ENCODE results near the gene TMEM132E.
"Not testable (repeated sequence)": the region's sequence is repeated elsewhere in the genome, so short reads cannot be mapped to it uniquely, and the experiment has no call there.

Gene TMEM132E

DNA sequence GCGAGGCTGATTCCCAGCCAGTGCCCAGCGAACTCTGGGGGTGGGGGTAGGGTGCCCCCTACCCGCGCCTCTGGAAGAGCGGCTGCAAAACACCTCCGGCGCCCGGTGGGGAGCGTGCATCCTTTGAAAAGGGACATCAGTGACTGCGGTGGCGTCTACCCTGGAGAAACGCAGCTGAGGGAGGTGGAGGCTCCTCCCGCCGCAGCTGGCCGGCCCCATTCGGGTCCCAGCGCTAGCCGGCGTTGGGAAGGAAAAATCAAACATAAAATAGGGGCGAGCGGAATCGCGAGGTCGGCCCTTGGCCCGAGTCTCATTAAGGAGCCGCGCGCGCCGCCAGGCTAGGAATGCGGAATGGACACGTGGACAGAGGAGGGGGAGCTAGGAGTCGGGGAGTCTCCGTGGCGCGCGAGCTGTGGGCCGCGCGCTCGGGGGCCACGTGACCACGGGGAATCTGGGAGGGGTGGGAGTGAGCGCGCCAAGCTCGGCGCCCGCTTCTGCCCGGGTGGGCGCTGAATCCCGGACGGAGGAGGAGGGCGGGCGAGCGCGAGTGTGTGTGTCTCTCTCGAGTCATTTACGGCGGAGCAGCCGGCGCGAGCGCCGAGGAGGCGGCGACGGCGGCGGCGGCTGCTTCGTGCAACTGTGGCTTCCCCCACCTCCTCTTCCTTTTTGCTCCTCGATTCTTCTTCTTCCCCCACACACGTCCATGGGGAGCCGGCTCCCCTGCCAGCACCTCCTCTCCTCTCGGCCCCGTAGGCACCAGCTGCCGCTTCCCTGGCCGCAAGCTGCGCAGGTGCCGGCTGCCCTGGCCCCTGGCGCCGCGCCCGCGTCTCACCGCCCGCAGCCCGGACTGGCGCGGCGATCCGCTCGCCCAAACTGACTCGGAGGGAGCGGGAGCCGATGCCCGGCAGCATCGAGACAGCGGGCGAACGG lies at the start of gene TMEM132E:
Gene TMEM132E, plus strand, starts transcription at position 566 of the 930 bp plus-strand sequence. CDS start 1,495 bp downstream, outside the sequence.
- DNase-seq: peak in 1 of 2 experiments; percentile 63

DNA sequence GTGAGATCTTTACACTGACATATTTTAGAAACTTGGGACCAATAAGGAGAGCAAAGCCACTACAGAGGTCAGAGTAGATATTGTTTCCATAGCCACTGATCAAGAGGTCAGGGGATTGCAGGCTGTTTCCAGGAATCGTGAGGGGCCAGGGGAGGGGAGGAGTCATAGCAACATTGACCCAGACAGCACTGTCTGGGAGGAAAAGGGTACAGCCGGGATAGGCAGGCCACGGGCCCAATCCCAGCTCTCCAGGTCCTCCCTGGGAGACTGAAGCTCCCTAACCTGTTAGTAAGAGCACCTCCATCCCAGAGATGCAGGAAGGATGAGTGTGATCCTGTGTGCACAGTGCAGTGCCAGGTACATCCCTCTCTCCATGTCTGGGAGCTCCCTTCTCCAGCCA lies 48.5 kb upstream of the TMEM132E start:
- no peak for DNase-seq

DNA sequence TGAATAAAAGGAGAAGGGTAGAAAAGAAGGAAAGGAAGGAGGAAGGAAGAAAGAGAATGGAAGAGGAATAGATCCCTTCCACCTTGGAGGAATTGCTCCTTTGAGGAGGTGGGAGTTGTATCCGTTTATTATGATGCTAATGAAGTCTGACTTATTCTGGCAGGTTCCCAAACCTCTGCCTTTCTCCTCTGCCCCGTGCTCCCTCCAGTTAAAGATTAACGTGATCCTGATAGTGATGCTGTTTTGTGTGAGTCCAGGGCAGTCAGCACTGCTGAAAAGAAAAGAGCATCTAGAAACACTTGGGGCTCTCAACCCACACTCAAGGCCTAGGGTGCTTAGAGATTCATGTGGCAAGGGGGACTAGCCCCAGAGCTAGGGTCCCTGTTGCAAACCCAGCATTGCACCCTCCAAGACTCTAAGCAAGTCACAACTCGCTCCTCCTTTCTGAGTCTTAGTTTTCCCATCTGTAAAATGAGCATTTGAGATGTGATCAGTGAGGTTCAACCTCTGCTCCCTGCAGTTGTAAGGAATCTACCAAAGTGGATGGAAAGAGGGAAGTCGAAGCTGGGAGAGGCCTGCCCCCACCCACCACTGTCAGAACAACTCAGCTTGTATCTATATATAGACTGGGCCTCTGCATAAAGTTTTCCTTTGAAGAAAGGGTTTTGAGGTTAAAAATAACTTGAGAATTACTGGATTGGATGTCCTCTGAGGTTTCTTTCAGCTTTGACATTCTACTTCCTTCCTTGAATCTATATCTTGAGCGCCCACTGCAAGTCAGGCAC lies 46.9 kb upstream of the TMEM132E start:
- no peak for DNase-seq

- no peak for DNase-seq
These were observed 45.4 kb upstream of the TMEM132E start for GRCh38 chr17:34533806-34534527.

- DNase-seq: no peak
These were observed 41.9 kb upstream of the TMEM132E start for GRCh38 chr17:34537445-34537844.

DNA sequence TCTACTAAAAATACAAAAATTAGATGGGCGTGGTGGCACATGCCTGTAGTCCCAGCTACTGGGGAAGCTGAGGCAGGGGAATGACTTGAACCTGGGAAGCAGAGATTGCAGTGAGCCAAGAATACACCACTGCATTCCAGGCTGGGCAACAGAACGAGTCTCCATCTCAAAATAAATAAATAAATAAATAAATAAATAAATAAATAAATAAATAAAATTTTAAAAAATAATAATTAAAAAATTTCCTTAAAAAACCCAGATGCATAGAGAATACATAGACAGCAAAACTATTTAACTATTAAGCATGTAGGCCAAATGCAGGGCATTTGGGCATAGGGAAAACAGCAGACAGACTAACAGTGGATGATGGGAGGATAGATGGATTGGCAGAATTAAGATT lies 40.8 kb upstream of the TMEM132E start:
- not testable (repeated sequence) for DNase-seq

DNA sequence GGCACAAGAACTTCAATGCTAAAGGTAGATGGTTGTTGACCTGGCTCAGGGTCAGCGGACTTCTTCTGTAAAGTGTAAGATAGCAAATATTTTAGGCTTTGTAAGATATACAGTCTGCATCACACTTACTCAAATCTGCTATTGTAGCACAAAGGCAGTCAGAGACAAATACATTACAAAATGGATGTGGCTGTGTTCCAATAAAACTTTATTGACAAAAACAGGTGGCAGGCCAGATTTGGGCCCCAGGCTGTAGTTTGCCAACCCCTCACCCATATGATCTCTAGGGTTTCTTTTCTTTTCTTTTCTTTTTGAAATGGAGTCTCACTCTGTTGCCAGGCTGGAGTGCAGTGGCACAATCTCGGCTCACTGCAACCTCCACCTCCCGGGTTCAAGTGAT lies 39.5 kb upstream of the TMEM132E start:
- no peak for DNase-seq

DNA sequence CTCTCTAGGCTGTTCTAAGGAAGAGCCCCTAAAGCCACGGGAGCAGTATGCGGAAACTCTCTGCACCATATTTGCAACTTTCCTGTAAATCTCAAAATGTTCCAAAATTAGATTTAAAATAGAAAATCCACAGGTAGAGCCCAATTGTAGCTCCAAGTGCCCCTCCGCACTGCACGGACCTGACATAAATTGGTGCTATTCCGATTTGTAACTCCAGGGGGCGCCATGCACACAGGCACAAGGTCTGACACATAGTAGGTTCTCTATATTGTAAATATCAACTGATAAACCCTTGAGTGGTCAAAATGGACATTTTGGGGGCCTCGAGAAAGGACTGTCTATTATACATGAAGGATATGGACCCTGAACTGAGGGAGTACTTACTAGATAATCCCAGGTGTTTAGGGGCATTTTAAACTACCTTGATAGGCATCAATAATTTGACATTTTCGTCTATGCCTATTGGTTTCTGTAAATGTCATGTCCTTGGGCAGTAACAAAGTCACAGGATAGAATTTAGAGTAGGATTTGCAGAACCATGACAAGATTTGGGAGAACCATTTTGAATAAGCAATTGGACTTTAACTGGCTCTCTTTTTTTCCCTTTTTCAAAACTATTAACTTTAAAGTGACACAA lies 36.6 kb upstream of the TMEM132E start:
- DNase-seq: peak in 1 of 2 experiments; percentile 28

GRCh38 chr17:34547453-34548063 lies 31.8 kb upstream of the TMEM132E start:
- no peak for DNase-seq

GRCh38 chr17:34549966-34550365 lies 29.4 kb upstream of the TMEM132E start:
- DNase-seq: no peak

GRCh38 chr17:34553907-34554306 lies 25.5 kb upstream of the TMEM132E start:
- DNase-seq: no peak

DNA sequence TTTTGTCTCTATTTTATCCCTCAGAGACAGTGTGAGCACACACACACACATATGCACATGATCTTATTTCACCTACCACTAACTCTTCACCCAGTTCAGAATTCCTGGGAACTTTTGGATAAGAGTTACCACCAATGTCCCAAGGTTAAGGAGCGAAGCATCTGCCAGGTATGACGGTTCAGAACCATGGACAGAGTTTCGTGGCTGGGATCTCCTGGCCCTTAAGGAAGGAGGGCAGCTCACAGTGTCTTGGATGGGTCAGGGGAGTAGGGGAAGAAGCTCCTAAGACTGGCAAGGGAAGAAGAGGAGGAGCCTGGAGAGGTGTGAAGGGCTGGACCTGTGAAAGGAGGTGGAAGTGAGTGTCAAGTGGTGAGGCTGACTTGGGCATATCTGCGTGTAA lies 23.0 kb upstream of the TMEM132E start:
- DNase-seq: no peak

DNA sequence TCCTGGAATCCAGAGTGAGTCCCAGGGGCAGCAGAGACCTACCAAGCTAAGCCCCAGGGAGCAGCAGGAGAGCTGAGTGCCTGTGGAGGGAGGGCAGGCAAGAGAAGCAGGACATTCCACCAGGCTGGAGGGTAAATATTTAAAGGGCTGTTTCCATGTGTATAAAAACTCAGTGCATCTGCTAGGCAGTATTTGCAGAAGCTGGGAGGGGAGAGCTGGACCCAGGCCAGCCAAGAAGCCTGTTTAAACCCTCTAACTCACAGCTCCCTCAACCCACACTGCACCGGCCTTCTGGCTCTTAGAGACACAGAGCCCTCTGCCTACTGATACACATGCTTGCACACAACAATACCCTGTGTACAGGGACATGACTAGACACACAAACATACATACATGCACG lies 22.5 kb upstream of the TMEM132E start:
- no peak for DNase-seq

DNA sequence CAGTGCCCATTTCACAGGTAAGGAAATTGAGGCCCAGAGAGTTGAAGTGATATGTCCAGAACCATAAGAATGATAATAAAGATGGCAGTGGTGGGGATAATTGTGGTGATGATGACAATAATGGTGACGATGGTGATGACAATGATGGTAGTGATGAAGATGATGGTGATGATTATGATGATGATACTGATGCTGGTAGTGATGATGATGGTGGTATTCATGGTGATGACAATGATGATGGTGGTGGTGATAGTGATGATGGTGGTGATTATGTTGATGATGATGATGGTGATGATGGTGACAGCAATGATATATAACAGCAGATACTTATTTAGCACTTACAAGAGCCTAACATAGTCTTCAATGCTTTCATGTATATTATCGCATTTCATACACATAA lies 18.1 kb upstream of the TMEM132E start:
- DNase-seq: no peak

GRCh38 chr17:34562387-34562786 lies 17.0 kb upstream of the TMEM132E start:
- DNase-seq: no peak

- no peak for DNase-seq
These were observed 13.7 kb upstream of the TMEM132E start for GRCh38 chr17:34565713-34566112.

DNA sequence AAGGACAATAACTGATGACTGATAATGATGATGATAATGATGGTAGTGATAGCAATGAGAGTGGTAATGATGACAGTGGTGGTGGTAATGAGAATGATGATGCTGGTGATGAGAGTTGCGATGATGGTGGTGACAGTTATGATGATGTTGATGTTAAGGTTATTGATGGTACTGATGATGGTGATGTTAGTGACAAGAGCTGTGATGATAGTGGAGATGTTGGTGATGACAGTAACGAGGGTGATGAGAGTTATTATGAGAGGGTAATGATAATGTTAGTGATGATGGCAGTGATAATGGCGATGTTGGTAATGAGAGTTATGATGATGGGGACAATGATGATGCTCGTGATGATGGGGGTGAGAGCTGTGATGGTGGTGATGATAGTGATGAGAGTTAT lies 13.2 kb upstream of the TMEM132E start:
- no peak for DNase-seq

DNA sequence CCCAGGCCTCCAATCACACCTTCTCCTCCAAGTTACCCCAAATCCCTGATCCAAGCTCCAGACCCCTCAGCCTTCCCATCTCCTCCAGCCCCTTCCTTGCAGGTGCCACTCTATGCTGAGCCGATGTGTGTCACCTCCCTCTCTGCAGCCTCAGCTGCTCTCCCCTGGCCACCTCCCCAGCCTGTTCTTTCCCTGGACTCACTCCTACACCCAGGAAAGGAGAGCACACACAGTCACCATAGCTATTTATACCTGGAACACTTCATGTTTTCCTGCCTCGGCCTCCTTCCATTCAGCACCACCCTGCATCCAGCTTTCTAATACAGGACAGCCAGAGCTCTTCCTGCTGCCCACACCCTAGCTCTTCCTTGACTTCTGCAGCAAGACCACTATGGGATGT lies 12.5 kb upstream of the TMEM132E start:
- no peak for DNase-seq

DNA sequence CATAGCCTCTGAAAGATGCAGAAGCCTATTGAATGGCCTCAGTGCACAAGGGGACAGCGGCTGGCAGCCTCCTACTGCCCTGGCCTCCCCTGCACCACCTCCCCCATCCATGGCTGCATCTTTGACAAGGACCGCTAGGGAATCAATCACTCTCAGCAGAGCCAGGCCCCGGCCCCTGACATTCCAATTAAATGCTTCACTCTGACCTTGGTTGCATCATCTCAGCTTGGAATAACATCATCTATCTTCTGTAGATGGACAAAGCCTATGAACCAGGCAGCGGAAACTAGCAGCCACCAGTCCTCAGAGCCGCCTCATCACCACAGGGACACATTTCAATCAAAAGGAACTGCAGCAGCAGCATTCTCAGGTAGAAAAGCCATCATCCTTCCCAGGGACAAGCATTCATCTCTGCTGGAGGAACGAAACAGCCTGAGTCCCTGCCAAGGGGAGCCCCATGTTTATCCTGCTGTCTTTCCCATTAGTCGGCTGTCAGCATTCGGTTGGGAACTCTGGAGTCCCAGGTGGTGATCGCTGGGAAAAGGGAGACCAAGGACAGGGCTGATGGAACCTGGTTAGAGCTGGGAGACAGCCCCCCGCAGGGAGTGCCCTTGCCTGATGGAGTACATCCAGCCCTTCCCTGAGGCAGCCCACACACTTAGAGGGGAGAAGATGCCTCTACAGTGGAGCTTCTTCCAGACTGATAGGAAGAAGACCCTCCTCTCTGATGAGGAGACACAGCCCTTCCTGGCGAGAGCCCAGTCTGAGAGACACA lies 11.5 kb upstream of the TMEM132E start:
- no peak for DNase-seq

- DNase-seq: no peak
These were observed 10.4 kb upstream of the TMEM132E start for GRCh38 chr17:34568953-34569352.

DNA sequence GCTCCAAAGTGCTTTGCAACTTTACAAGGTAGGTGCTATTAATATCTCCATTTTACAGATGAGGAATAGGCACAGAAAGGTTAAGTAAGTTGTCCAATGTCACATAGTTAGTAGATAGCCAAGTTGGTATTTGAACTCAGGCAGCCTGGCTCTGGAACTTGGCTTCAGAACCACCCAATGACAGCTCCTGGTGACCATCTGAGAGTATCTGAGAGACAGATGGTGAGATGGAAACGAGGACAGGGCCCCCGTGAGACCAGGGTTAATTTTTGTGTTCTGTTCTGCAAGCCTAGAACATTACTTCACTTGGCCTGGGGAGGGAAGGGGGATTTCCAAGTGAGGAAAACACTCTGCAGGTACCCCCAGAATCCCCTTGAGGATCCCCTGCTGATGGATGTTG lies 9.8 kb upstream of the TMEM132E start:
- DNase-seq: no peak

Data from NCI-H187 (cell line).